GM12873 (cell line): Measurements from ENCODE around the gene SORBS2.

Experiments
- TF ChIP-seq, protein P1 (sequence below): IDR thresholded peaks from 2 replicates; pipeline ENCODE4 v1.5.1; 2012; ENCODE audit warnings: low read depth, mild to moderate bottlenecking, moderate library complexity, low read length, control low read depth; ENCODE audit not compliant: insufficient read depth; ENCODE audit errors: missing control alignments

SORBS2 gene

DNA sequence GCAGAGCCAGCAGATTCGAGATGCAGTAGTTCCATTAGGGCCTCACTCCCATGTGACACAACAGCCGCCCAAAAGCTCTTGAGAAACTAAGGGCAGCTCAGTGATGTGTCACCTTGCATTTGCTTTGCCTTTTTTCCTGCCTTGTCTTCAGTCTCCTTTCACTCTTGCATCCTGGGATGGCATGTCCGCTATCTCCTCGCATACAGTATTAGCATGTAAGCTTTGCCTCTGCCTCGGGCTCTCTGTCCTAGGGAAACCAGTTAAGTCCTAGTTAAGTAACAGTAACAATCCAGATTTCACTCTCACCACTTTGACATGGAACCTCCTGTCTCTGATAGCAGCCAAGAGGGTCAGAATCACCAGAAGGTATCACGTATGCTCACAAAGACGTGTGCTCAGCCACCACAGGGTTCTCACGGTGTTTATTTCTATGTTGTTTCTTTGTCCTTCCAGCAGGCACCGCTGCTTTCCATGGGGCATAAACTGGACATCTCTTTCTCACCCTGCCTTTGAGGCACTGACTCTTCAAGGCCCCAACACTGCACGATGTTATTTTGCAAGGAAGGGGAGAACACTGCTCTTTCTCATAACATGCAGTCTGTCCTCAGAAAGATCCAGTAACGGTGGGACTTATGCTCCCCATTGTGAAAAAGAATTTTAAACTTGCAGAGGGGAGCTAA, 26.7 kb upstream of the SORBS2 start:
- TF ChIP-seq, protein P1, sequence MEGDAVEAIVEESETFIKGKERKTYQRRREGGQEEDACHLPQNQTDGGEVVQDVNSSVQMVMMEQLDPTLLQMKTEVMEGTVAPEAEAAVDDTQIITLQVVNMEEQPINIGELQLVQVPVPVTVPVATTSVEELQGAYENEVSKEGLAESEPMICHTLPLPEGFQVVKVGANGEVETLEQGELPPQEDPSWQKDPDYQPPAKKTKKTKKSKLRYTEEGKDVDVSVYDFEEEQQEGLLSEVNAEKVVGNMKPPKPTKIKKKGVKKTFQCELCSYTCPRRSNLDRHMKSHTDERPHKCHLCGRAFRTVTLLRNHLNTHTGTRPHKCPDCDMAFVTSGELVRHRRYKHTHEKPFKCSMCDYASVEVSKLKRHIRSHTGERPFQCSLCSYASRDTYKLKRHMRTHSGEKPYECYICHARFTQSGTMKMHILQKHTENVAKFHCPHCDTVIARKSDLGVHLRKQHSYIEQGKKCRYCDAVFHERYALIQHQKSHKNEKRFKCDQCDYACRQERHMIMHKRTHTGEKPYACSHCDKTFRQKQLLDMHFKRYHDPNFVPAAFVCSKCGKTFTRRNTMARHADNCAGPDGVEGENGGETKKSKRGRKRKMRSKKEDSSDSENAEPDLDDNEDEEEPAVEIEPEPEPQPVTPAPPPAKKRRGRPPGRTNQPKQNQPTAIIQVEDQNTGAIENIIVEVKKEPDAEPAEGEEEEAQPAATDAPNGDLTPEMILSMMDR = no peak

DNA sequence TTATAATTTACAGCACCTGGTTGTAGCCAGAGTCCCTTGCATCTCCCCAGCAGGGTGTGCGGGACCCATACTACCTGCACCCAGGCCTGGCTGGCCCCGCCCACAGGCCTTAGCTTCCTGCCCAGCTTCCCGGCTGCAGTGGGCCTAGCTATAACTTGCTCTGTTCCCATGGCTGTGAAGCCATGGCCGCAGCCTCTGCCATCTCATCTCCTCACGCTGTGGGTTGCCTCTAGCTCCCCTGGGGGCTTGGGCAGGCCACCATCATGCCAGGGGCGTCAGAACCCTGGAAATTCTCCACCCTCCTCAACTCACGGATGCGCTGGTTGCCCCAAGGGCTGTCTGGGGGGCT, 26.1 kb upstream of the SORBS2 start:
- TF ChIP-seq, protein P1 = no peak

DNA sequence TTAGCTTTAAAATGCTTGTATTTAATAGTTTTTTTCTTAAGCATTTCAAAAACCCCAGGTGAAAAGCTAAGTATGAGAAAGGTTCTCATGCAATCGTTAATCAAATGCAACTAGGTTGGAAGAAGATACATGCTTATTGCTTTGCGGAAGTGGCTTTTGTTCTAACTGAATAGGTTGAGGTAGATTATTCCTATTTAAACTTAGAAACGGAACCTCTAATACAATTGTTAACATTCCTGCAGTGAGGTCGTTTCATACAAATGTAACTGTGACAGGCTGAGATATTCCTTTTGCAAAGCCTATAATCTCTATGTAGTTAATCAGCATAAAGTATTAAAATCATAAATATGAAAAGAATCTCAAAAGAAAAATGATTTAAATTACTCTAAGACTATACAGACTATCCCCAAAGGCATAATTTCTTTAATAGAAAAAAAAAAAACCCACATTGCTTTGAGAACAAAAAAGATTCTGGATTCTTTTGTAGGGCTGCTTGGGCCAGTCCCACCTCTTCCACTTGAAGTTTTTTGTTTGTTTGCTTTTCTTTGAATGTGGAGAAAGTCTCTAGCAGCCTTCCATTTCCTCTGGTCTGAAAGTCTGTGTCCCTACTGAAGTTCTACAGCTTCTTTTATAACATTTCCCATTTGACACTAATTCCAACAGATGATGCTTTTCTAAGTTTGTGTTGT, 25.6 kb upstream of the SORBS2 start:
- TF ChIP-seq, protein P1 = no peak

DNA sequence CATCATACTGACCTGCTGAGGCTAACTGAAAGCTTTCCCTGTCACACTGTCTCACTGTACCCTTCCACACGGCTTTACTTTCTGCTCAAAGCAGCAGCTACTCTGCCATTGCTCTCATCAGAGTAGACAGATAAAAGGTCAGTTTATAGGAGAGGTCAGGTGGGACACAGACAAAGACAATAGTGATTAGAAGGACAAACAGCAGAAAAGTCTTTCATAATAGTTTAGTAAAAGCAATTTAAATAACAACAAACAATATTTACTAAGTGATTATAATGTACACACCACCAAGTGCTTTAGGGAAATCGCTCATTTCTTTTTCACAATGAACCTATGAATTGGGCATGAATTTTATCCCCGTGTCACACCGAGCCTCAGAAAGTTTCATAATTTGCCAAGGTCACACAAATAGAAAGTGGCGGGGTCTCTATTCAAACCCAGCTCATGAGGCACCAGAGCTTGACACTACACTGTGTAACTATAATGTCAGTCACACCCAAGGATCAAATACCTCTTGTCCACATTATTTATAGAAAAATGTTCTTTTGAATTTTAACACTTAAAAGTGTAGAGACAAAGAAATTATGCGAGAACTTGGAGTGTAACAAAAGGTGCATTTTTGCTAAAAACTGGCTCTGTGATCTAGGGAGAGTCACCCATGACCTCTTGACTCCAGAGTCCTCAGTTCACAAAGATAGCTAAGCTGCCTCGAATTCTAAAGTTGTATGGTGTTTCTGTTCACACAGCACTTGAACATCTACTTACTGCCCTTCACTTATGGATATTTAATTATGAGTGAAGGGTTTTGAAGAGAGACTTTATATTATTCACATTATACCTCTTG, 24.5 kb upstream of the SORBS2 start:
- TF ChIP-seq, protein P1 = no peak

DNA sequence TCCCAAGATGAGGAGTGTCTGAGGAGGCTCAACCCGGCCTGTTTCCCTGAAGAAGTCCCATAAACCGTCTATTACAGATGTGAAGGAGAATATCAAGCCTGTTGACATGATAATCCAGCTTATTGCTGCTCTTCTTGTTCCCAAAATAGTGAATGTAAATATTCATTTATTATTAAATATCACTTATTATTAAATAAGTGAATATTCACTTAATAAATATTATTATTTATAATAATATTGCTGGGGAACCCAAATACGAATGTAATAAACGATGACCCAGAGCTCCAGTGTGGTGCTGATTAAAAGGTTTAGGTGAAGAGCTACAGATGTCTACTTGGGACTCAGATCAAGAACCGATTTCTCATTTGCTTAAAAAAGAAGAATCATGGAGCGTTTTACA, 23.8 kb upstream of the SORBS2 start:
- TF ChIP-seq, protein P1 = no peak

DNA sequence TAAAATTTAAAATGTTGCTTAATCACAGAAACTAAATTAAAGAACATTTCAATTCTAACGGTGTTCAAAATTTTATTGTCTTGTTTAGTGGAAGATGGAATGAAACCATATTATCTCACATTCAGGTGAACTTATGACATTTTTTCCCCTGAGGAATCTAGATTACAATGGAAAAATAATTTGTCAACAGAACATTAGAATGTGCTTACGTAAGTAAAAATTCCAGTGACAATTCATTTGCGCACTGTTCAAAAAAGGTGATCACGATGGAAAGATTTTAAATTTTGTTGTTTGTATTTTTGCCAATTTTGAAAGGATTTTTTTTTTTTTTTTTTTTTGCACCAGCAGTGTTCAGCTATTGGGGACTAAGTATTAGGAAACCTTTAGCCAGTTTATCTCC, 23.3 kb upstream of the SORBS2 start:
- TF ChIP-seq, protein P1 = no peak

DNA sequence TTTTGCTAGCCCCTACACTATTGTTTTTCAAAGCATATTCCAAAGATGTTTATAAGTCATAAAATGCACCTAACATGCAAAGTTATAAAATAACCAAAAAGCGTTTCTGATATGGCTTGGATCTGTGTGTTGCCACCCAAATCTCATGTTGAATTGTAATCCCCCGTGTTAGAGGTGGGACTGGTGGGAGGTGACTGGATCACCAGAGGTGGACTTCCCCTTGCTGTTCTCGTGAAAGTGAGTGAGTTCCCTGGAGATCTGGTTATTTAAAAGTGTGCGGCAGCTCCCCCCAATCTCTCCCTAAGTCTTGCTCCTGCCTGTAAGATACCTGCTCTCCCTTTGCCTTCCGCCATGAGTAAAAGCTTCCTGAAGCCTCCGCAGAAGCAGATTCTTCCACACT, 22.8 kb upstream of the SORBS2 start:
- TF ChIP-seq, protein P1 = no peak
